Measurements from ENCODE around the gene OR7D2.
A peak's percentile ranks its signal among the peaks of the same experiment; 100 is the strongest.

Gene OR7D2

DNA sequence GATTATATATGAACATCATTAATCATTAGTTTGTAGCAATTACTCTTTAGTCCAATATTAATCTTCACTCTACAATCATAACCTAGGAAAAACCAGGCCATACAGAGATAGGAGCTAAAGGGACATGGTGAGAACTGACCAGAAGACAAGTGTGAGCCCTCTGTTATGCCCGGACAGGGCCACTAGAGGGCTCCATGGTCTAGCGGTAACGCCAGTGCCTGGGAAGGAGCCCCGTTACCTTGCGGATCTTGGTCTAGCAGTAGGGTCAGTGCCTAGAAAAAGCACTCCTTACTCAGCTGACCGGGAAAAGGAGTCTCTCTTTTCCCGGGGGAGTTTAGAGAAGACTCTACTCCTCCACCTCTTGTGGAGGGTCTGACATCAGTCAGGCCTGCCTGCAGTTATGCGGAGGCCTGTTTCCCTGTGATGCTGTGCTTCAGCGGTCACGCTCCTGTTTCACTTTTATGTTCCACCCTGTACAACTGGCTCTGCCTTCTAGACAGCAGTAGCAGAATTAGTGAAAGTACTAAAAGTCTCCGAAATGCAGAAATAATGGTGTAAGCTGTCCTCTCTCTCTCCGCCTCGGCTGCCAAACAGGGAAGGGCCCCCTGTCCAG is 26.8 kb downstream of the OR7D2 start:
- DNase-seq (ENCODE audit: low read depth): peak; percentile 30

GRCh38 chr19:9219489-9219888 is 40.7 kb downstream of the OR7D2 start, which contains the start of gene OR7D4:
OR7D4 (minus strand) TSS chr19:9219589; CDS start chr19:9214837, 4,752 bp downstream.
- no peak for DNase-seq (ENCODE audit: low read depth)
